G401 (cell line): ENCODE results near the gene PIK3R2. TPM values are rescaled to one million over a fixed set of nuclear protein-coding genes. Genes with fewer than 3 reads are reported as not detected.
"Not testable (repeated sequence)": the region's sequence is repeated elsewhere in the genome, so short reads cannot be mapped to it uniquely, and the experiment has no call there.

ENCODE experiments used
- DNase-seq: peaks from one replicate; pipeline ENCODE4 v3.0.0-alpha.2; 2015; ENCODE audit warnings: low spot score
- in situ Hi-C: cut with HindIII; loops from 2 replicates; pipeline ENCODE4 v1.10.0; 2016; ENCODE audit warnings: low sequenced_read_pairs, mixed read lengths
- total RNA-seq: library from RNA; depleted of rRNA; stranded (reverse); fragments of >200 nt; shearing (Covaris generic); gene quantifications from 2 replicates; pipeline ENCODE4 v1.2.3, GENCODE V29; 2014; rRNA removed

The PIK3R2 gene
- 7.9 and 31.5 TPM in 2 replicates for total RNA-seq

DNA sequence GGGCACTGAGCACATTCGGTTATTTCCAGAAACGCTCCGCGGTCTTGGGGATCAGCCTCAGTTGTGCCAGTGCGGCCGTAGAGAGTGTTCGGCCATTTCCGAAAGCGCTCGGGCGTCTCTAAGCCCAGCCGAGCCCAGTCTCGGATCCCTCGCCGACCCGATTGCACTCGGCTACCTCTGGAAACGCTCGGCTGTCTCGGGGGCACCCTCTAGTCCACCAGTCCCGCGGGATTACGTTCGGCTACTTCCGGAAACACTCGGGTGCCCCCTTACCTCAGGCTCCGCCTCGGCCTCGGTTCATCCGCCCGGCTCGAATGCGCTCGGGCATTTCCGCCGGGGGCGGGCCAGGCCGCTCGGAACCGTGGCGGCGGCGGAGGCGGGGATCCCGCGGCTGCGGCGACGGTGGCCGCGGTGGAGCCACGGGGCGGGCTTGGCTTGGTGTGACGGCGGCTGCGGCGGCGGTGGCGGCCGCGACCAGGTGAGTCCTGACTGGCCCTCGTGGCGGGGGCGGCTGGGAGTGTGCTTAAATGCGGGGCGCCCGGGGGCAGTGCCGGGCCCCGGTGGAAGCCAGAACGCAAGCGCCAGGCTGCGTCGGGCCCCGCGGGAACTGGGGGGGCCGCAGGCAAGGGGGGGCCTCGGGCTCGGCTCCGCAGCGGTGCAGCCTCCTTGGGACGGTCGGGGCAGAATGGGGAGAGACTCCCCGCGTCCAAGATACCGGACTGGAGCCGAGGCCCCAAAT is at the start of gene PIK3R2:
TSS of gene PIK3R2 (plus strand) at position 347 of the 739 bp plus-strand sequence. CDS start 2,717 bp downstream, outside the sequence.
- in situ Hi-C loops: no loop called here
- peak; percentile 99 for DNase-seq

GRCh38 chr19:18104793-18105131 is 48.2 kb upstream of the PIK3R2 start:
- DNase-seq: no peak
- in situ Hi-C loops: no loop called here

GRCh38 chr19:18105259-18105658 is 47.7 kb upstream of the PIK3R2 start:
- in situ Hi-C loops: not testable (repeated sequence)

DNA sequence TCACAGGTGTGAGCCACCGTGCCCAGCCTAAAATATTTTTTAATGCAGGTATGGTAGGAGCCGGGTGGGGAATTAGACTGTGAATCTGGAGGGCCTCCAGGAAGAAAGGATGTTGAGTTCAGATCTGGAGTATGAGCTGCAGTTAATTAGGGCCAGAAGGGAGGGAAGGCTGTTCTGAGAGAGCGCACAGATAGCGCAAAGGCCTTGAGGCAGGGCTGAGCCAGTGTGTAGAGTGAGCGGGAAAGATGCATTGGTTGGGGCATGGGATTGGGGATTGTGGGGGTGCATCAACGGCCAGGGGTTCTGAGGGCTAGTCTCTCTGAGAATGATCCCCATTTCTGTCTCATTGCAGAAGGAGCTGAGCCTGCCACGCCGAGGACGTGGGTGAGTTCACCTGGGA is 45.7 kb upstream of the PIK3R2 start:
- DNase-seq: no peak
- in situ Hi-C loops: no loop called here

More at GRCh38 chr19:18105259-18105658, 47.7 kb upstream of the PIK3R2 start:
- DNase-seq: not testable (repeated sequence)

GRCh38 chr19:18108897-18109296 is 44.1 kb upstream of the PIK3R2 start:
- no peak for DNase-seq
- in situ Hi-C loops: no loop called here

GRCh38 chr19:18109341-18109732 is 43.6 kb upstream of the PIK3R2 start:
- DNase-seq: no peak
- in situ Hi-C loops: no loop called here

GRCh38 chr19:18109733-18110608 is 43.0 kb upstream of the PIK3R2 start:
- no peak for DNase-seq
- in situ Hi-C loops: no loop called here

DNA sequence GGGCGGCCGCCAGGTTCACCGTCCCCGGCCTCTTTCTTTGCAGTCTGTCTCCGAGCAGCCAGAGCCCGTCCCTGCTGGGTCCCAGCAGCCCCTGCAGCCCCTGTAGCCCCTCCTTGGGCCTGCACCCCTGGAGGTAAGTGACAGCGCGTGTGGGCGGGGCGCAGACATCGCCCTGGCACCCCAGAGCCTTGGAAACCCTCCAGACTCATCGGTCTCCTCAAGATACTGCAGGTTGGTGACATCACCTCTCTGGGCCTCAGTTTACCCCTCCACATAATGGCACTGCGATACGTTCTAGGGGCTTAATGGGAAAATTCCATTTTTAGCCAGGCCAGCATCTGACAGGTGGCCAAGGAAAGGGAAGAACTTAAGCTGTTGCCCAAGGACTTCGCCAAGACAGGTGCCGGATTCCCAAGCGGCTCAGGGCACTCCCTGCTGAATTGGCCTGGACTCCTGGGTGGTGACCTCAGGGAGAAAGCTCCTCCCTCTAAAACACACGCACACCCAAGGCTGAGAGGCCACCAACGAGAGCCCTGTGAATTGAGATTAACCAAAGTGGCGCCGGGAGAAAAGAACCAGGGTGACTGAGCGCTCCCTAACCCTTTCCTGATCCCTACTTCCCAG is 42.2 kb upstream of the PIK3R2 start:
- no peak for DNase-seq
- in situ Hi-C loops: no loop called here

GRCh38 chr19:18112989-18113478 is 39.9 kb upstream of the PIK3R2 start:
- DNase-seq: peak; percentile 86
- in situ Hi-C loops: no loop called here

GRCh38 chr19:18113827-18114226 is 39.1 kb upstream of the PIK3R2 start:
- no peak for DNase-seq
- in situ Hi-C loops: no loop called here

- in situ Hi-C loops: no loop called here
- no peak for DNase-seq
Observed at GRCh38 chr19:18114483-18114882, 38.5 kb upstream of the PIK3R2 start.

- in situ Hi-C loops: no loop called here
Observed at GRCh38 chr19:18117364-18117691, 35.6 kb upstream of the PIK3R2 start.

DNA sequence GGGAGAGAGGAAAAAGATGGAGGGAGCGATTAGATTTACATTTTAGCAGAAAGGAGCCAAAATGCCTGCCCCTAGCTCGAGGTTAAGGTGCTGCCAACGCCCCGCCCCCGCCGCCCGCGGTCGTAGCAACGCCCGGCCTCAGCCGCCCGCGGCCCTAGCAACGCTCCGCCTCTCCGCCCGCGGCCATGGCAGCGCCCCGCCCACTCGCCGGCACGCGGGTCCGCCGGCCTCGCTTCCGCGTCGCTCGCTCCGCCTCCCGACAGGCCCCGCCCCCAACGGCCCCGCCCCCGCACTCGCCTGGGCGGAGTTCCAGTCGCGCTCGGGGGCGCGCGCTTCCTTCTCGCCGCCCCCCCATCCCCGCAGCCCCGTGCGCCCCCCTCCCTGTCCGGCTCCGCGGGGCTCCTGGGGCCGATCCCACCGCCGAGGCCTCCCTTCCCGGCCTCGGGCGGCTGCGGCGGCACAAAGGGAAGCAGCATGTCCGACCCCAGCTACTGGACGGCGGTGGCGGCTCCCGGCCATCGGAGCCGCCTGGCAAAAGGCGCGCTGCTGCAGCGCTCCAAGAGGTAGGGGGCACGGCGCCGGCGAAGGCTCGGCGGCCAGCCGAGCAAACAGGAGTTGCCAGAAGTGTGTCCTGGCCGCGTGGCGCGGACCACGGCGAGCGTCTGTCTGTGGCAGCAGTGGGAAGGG is 35.1 kb upstream of the PIK3R2 start:
- DNase-seq: peak; percentile 71
- in situ Hi-C loops: no loop called here

More at GRCh38 chr19:18117364-18117691, 35.6 kb upstream of the PIK3R2 start:
- DNase-seq: no peak

DNA sequence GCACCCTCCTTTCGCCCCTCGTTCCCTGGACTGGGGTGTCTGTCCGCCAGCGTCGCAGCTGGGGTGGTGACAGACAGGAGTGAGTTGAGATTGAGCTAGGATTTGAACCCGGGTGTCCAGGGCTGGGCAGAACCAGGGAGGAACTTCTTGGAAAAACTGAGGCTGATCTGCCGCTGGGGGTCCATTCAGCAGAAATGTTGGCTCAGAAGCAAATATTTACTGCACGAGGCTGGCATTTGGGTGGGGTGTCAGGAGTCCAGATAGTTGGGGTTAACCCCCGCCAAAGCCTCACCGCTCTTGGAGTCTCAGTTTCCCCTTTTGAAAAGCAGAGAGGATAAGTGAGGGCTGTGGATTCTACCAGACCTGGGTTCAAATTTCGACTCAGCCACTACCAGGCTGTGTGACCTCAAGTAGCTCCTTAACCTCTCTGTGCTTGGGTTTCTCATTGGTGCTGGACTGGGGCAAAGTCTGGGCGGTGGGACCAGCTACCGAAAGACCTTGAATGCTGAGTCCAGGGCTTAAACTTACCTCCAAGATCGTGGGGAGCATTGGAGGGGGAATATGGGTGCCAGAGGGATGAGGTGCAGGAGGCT is 34.4 kb upstream of the PIK3R2 start:
- DNase-seq: no peak
- in situ Hi-C loops: no loop called here

GRCh38 chr19:18119013-18119716 is 33.8 kb upstream of the PIK3R2 start:
- in situ Hi-C loops: no loop called here
- DNase-seq: peak; percentile 13

DNA sequence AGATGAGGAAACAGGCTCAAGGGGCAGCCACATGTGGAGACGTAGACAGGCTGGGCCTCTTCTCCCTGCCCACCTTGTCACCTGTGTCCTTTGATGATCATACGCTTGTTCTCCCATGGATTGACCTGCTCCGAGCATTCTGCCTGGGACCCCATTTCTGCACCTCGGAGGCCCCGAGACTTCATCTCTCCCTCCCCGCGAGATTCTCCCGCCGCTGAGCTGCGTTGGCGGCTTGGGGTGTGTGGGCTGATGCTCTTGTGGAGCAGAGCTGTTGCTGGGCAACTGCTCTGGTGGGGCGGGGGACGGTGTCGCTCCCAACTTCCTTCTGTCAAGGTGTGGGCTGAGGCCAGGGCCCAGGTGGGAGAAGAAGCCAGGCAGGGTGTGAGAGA is 33.3 kb upstream of the PIK3R2 start:
- no peak for DNase-seq
- in situ Hi-C loops: no loop called here

GRCh38 chr19:18120127-18120526 is 32.8 kb upstream of the PIK3R2 start:
- DNase-seq: no peak
- in situ Hi-C loops: no loop called here

GRCh38 chr19:18121166-18121565 is 31.8 kb upstream of the PIK3R2 start:
- no peak for DNase-seq
- in situ Hi-C loops: no loop called here
